Measurements from ENCODE around the gene PDPK1.
A peak's percentile ranks its signal among the peaks of the same experiment; 100 is the strongest.

The PDPK1 gene

GRCh38 chr16:2519711-2520080, 18.1 kb upstream of the PDPK1 start:
- no peak for DNase-seq
- Histone ChIP-seq H3K27me3 (ENCODE audit: insufficient read depth, low read length, poor library complexity) (no peaks in the 10 kb centered on the region), H3K79me2 (ENCODE audit: control insufficient read depth, insufficient read depth, low read length) (peaks cover 46% of the 10 kb centered on the region), H4K8ac (ENCODE audit: low read depth, low read length) (no peak overlapping the region), H3K4me1 (ENCODE audit: control insufficient read depth, low read depth, low read length) (no peaks in the 10 kb centered on the region), H3K56ac (ENCODE audit: low read length) (no peak overlapping the region), H3K4me3 (ENCODE audit: low read length) (no peak overlapping the region), H3K23ac (ENCODE audit: low read length) (no peak overlapping the region), H2AK5ac (ENCODE audit: low read length) (no peak overlapping the region), H2BK5ac (ENCODE audit: low read length) (no peak overlapping the region), H3K9ac (ENCODE audit: low read length) (no peak overlapping the region), H2BK15ac (replicated peaks; ENCODE audit: low read depth) (no peak overlapping the region), H3K36me3 (ENCODE audit: control insufficient read depth, insufficient read depth, low read length) (no peaks in the 10 kb centered on the region), H3K79me1 (ENCODE audit: low read length) (peaks cover 19% of the 10 kb centered on the region), H4K5ac (ENCODE audit: low read length) (no peak overlapping the region), H3K18ac (ENCODE audit: low read length) (no peak overlapping the region), H2BK120ac (ENCODE audit: low read depth, low read length) (no peak overlapping the region), H3K27ac (ENCODE audit: low read depth, low read length) (no peak overlapping the region), H3K4ac (ENCODE audit: low read depth, low read length) (no peak overlapping the region), H3K4me2 (ENCODE audit: low read length) (no peak overlapping the region)
- no CpG with 5 or more reads among the region's 22 CpGs for WGBS (ENCODE audit: extremely low coverage, insufficient coverage, low lambda C conversion rate)

- no peak within 1 kb of the TSS for H2BK15ac ChIP-seq (replicated peaks; ENCODE audit: low read depth)
- H3K4me3 ChIP-seq (ENCODE audit: low read length) = peak within 1 kb of the TSS; percentile 65
- peaks cover 13% of the 10 kb centered on the region for H3K79me1 ChIP-seq (ENCODE audit: low read length)
- H3K27me3 ChIP-seq (ENCODE audit: insufficient read depth, low read length, poor library complexity) = no peaks in the 10 kb centered on the region
- H3K36me3 ChIP-seq (ENCODE audit: control insufficient read depth, insufficient read depth, low read length) = no peaks in the 10 kb centered on the region
- H3K79me2 ChIP-seq (ENCODE audit: control insufficient read depth, insufficient read depth, low read length) = peaks cover 40% of the 10 kb centered on the region
- H3K27ac ChIP-seq (ENCODE audit: low read depth, low read length) = no peak within 1 kb of the TSS
- no peak within 1 kb of the TSS for H3K18ac ChIP-seq (ENCODE audit: low read length)
- H3K56ac ChIP-seq (ENCODE audit: low read length) = peak within 1 kb of the TSS; percentile 85
- H3K4ac ChIP-seq (ENCODE audit: low read depth, low read length) = peak within 1 kb of the TSS; percentile 56
- no peak within 1 kb of the TSS for H2BK5ac ChIP-seq (ENCODE audit: low read length)
- peak; percentile 93 for DNase-seq
- H3K23ac ChIP-seq (ENCODE audit: low read length) = no peak within 1 kb of the TSS
- H4K8ac ChIP-seq (ENCODE audit: low read depth, low read length) = no peak within 1 kb of the TSS
- no peak within 1 kb of the TSS for H4K5ac ChIP-seq (ENCODE audit: low read length)
- no peaks in the 10 kb centered on the region for H3K4me1 ChIP-seq (ENCODE audit: control insufficient read depth, low read depth, low read length)
- no peak within 1 kb of the TSS for H2AK5ac ChIP-seq (ENCODE audit: low read length)
- H3K9ac ChIP-seq (ENCODE audit: low read length) = peak within 1 kb of the TSS; percentile 85
- H3K4me2 ChIP-seq (ENCODE audit: low read length) = peak within 1 kb of the TSS; percentile 81
- no CpG with 5 or more reads among the region's 83 CpGs for WGBS (ENCODE audit: extremely low coverage, insufficient coverage, low lambda C conversion rate)
- no peak within 1 kb of the TSS for H2BK120ac ChIP-seq (ENCODE audit: low read depth, low read length)
These were observed 17.6 kb upstream of the PDPK1 start, which contains the start of gene AMDHD2 for GRCh38 chr16:2520097-2520783. Gene AMDHD2 (plus strand): TSS chr16:2520371. CDS start chr16:2520459, 88 bp downstream.

GRCh38 chr16:2520784-2521531, 16.9 kb upstream of the PDPK1 start:
- peak overlapping the region; percentile 85 for H3K9ac ChIP-seq (ENCODE audit: low read length)
- no peaks in the 10 kb centered on the region for H3K4me1 ChIP-seq (ENCODE audit: control insufficient read depth, low read depth, low read length)
- H3K4me2 ChIP-seq (ENCODE audit: low read length) = peak overlapping the region; percentile 81
- H2BK15ac ChIP-seq (replicated peaks; ENCODE audit: low read depth) = no peak overlapping the region
- no peak overlapping the region for H2BK120ac ChIP-seq (ENCODE audit: low read depth, low read length)
- no peak overlapping the region for H2AK5ac ChIP-seq (ENCODE audit: low read length)
- H3K4me3 ChIP-seq (ENCODE audit: low read length) = peak overlapping the region; percentile 65
- peak overlapping the region; percentile 82 for H3K56ac ChIP-seq (ENCODE audit: low read length)
- H4K8ac ChIP-seq (ENCODE audit: low read depth, low read length) = no peak overlapping the region
- H3K27ac ChIP-seq (ENCODE audit: low read depth, low read length) = no peak overlapping the region
- WGBS (ENCODE audit: extremely low coverage, insufficient coverage, low lambda C conversion rate) = no CpG with 5 or more reads among the region's 41 CpGs
- peak; percentile 68 for DNase-seq
- no peak overlapping the region for H4K5ac ChIP-seq (ENCODE audit: low read length)
- peaks cover 10% of the 10 kb centered on the region for H3K79me1 ChIP-seq (ENCODE audit: low read length)
- peak overlapping the region; percentile 56 for H3K4ac ChIP-seq (ENCODE audit: low read depth, low read length)
- H3K23ac ChIP-seq (ENCODE audit: low read length) = no peak overlapping the region
- no peak overlapping the region for H2BK5ac ChIP-seq (ENCODE audit: low read length)
- peaks cover 33% of the 10 kb centered on the region for H3K79me2 ChIP-seq (ENCODE audit: control insufficient read depth, insufficient read depth, low read length)
- H3K27me3 ChIP-seq (ENCODE audit: insufficient read depth, low read length, poor library complexity) = no peaks in the 10 kb centered on the region
- H3K36me3 ChIP-seq (ENCODE audit: control insufficient read depth, insufficient read depth, low read length) = no peaks in the 10 kb centered on the region
- no peak overlapping the region for H3K18ac ChIP-seq (ENCODE audit: low read length)

GRCh38 chr16:2523801-2524231, 14.0 kb upstream of the PDPK1 start:
- peaks cover 2% of the 10 kb centered on the region for H3K36me3 ChIP-seq (ENCODE audit: control insufficient read depth, insufficient read depth, low read length)
- H3K27me3 ChIP-seq (ENCODE audit: insufficient read depth, low read length, poor library complexity) = no peaks in the 10 kb centered on the region
- no peak overlapping the region for H3K56ac ChIP-seq (ENCODE audit: low read length)
- no peak overlapping the region for H3K4me3 ChIP-seq (ENCODE audit: low read length)
- H3K79me2 ChIP-seq (ENCODE audit: control insufficient read depth, insufficient read depth, low read length) = peaks cover 5% of the 10 kb centered on the region
- no peak overlapping the region for H3K27ac ChIP-seq (ENCODE audit: low read depth, low read length)
- H2AK5ac ChIP-seq (ENCODE audit: low read length) = no peak overlapping the region
- H3K79me1 ChIP-seq (ENCODE audit: low read length) = peaks cover 3% of the 10 kb centered on the region
- no peak overlapping the region for H3K4ac ChIP-seq (ENCODE audit: low read depth, low read length)
- H4K8ac ChIP-seq (ENCODE audit: low read depth, low read length) = no peak overlapping the region
- H2BK120ac ChIP-seq (ENCODE audit: low read depth, low read length) = no peak overlapping the region
- no peak overlapping the region for H3K4me2 ChIP-seq (ENCODE audit: low read length)
- no peak overlapping the region for H2BK5ac ChIP-seq (ENCODE audit: low read length)
- no peak overlapping the region for H3K23ac ChIP-seq (ENCODE audit: low read length)
- no CpG with 5 or more reads among the region's 6 CpGs for WGBS (ENCODE audit: extremely low coverage, insufficient coverage, low lambda C conversion rate)
- no peak overlapping the region for H3K18ac ChIP-seq (ENCODE audit: low read length)
- H2BK15ac ChIP-seq (replicated peaks; ENCODE audit: low read depth) = no peak overlapping the region
- no peak for DNase-seq
- H4K5ac ChIP-seq (ENCODE audit: low read length) = no peak overlapping the region
- H3K4me1 ChIP-seq (ENCODE audit: control insufficient read depth, low read depth, low read length) = no peaks in the 10 kb centered on the region
- H3K9ac ChIP-seq (ENCODE audit: low read length) = no peak overlapping the region

GRCh38 chr16:2524339-2524938, 13.4 kb upstream of the PDPK1 start:
- H3K4ac ChIP-seq (ENCODE audit: low read depth, low read length) = no peak overlapping the region
- no peak overlapping the region for H4K5ac ChIP-seq (ENCODE audit: low read length)
- no peak overlapping the region for H3K18ac ChIP-seq (ENCODE audit: low read length)
- no peak overlapping the region for H3K9ac ChIP-seq (ENCODE audit: low read length)
- no peak overlapping the region for H2BK5ac ChIP-seq (ENCODE audit: low read length)
- H3K56ac ChIP-seq (ENCODE audit: low read length) = no peak overlapping the region
- H2BK15ac ChIP-seq (replicated peaks; ENCODE audit: low read depth) = no peak overlapping the region
- no peak overlapping the region for H3K4me2 ChIP-seq (ENCODE audit: low read length)
- H3K79me2 ChIP-seq (ENCODE audit: control insufficient read depth, insufficient read depth, low read length) = no peaks in the 10 kb centered on the region
- no peak overlapping the region for H3K4me3 ChIP-seq (ENCODE audit: low read length)
- no peak overlapping the region for H3K27ac ChIP-seq (ENCODE audit: low read depth, low read length)
- no peak overlapping the region for H4K8ac ChIP-seq (ENCODE audit: low read depth, low read length)
- WGBS (ENCODE audit: extremely low coverage, insufficient coverage, low lambda C conversion rate) = no CpG with 5 or more reads among the region's 9 CpGs
- H2BK120ac ChIP-seq (ENCODE audit: low read depth, low read length) = no peak overlapping the region
- H3K36me3 ChIP-seq (ENCODE audit: control insufficient read depth, insufficient read depth, low read length) = peaks cover 2% of the 10 kb centered on the region
- peaks cover 3% of the 10 kb centered on the region for H3K79me1 ChIP-seq (ENCODE audit: low read length)
- no peak for DNase-seq
- no peaks in the 10 kb centered on the region for H3K27me3 ChIP-seq (ENCODE audit: insufficient read depth, low read length, poor library complexity)
- no peak overlapping the region for H2AK5ac ChIP-seq (ENCODE audit: low read length)
- no peak overlapping the region for H3K23ac ChIP-seq (ENCODE audit: low read length)
- H3K4me1 ChIP-seq (ENCODE audit: control insufficient read depth, low read depth, low read length) = no peaks in the 10 kb centered on the region
